SK-N-SH (cell line): ENCODE data around the gene CD40LG. TPM values are rescaled to one million over a fixed set of nuclear protein-coding genes. Genes with fewer than 3 reads are reported as not detected.

Source experiments
- CTCF ChIA-PET: fragments of 300-600, 350-600 bp; formaldehyde crosslinking; extraction: SDS; loops from one replicate; lab custom pipeline; 2021; lab: Yijun Ruan, JAX
- POLR2A ChIA-PET: fragments of 350-600 bp; sonication (Branson Sonifier 250); formaldehyde crosslinking; extraction: SDS; loops from one replicate; lab custom pipeline; 2020; ENCODE audit warnings: antibody characterized with exemption, inconsistent platforms; lab: Yijun Ruan, JAX
- DNase-seq: peaks from one replicate; pipeline ENCODE4 v3.0.0; 2012
- H2AFZ ChIP-seq: fragments of 200-600 bp; sonication (generic); 2 replicates; pipeline ENCODE4 v1.8.1; 2016; ENCODE audit warnings: antibody characterized with exemption, mild to moderate bottlenecking, low read depth
- H3F3A ChIP-seq: fragments of 200-600 bp; sonication (generic); replicated peaks from 2 replicates; pipeline ENCODE3; 2016; ENCODE audit warnings: antibody characterized with exemption, mild to moderate bottlenecking; ENCODE audit not compliant: insufficient read depth
- H3K27ac ChIP-seq, 2 experiments: fragments of 200-500 bp in 1 of 2; fragments of 200-600 bp in 1 of 2; sonication (Bioruptor generic) in 1 of 2; sonication (generic), shearing (Covaris generic) in 1 of 2; 2 replicates each; pipeline versions ENCODE4 v1.5.1 to v1.6.1; 2014 to 2016; ENCODE audit warnings: low read depth in 2 of 2, inconsistent platforms in 1 of 2, low read length in 1 of 2, mild to moderate bottlenecking in 1 of 2, mixed read lengths in 1 of 2
- H3K27me3 ChIP-seq: fragments of 200-600 bp; sonication (generic), shearing (Covaris generic); 2 replicates; pipeline ENCODE4 v1.6.1; 2016; ENCODE audit warnings: mixed run types; ENCODE audit not compliant: insufficient read depth
- H3K36me3 ChIP-seq, 2 experiments: fragments of 200-500 bp in 1 of 2; fragments of 200-600 bp in 1 of 2; sonication (Bioruptor generic) in 1 of 2; sonication (generic) in 1 of 2; replicated peaks in 1 of 2; 2 replicates each; pipeline versions ENCODE3 to v1.5.1; 2014 to 2016; ENCODE audit warnings: low read length in 1 of 2, mild to moderate bottlenecking in 1 of 2; ENCODE audit not compliant: insufficient read depth in 2 of 2, control insufficient read depth in 1 of 2
- H3K4me1 ChIP-seq, 2 experiments: fragments of 200-500 bp in 1 of 2; fragments of 200-600 bp in 1 of 2; sonication (Bioruptor generic) in 1 of 2; sonication (generic), shearing (Covaris generic) in 1 of 2; 2 replicates each; pipeline versions ENCODE4 v1.5.1 to v1.6.1; 2014 to 2016; ENCODE audit warnings: low read depth in 1 of 2, low read length in 1 of 2, mixed run types in 1 of 2; ENCODE audit not compliant: insufficient read depth in 2 of 2, control insufficient read depth in 1 of 2
- H3K4me2 ChIP-seq: fragments of 200-600 bp; sonication (generic), shearing (Covaris generic); 2 replicates; pipeline ENCODE4 v1.6.1; 2017; ENCODE audit warnings: mixed run types
- H3K4me3 ChIP-seq, 2 experiments: fragments of 200-500 bp in 1 of 2; fragments of 200-600 bp in 1 of 2; sonication (Bioruptor generic) in 1 of 2; sonication (generic), shearing (Covaris generic) in 1 of 2; 2 replicates each; pipeline versions ENCODE4 v1.5.1 to v1.8.1; 2014 to 2016; ENCODE audit warnings: low read depth in 2 of 2, inconsistent platforms in 1 of 2, low read length in 1 of 2, mild to moderate bottlenecking in 1 of 2, mixed read lengths in 1 of 2, moderate library complexity in 1 of 2
- H3K79me2 ChIP-seq: fragments of 200-600 bp; sonication (generic); 2 replicates; pipeline ENCODE4 v1.8.1; 2017; ENCODE audit warnings: mild to moderate bottlenecking; ENCODE audit not compliant: insufficient read depth
- H3K9ac ChIP-seq: fragments of 200-600 bp; sonication (generic); 2 replicates; pipeline ENCODE4 v1.6.1; 2017; ENCODE audit warnings: mixed run types
- H3K9me2 ChIP-seq: fragments of 200-600 bp; sonication (generic); 2 replicates; pipeline ENCODE4 v1.6.1; 2017; ENCODE audit warnings: mixed run types
- H3K9me3 ChIP-seq: fragments of 200-600 bp; sonication (generic); 2 replicates; pipeline ENCODE4 v1.6.1; 2017; ENCODE audit warnings: mixed run types, mild to moderate bottlenecking, moderate library complexity
- H4K20me1 ChIP-seq: fragments of 200-600 bp; sonication (generic); 2 replicates; pipeline ENCODE4 v1.6.1; 2017; ENCODE audit warnings: mild to moderate bottlenecking, mixed run types; ENCODE audit not compliant: insufficient read depth
- ELF1 ChIP-seq: IDR thresholded peaks from 2 replicates; pipeline ENCODE4 v1.4.0; 2012
- EP300 ChIP-seq, 2 experiments: IDR thresholded peaks; 2 replicates each; pipeline versions ENCODE4 v1.4.0 to v1.6.1; 2012; ENCODE audit warnings: borderline replicate concordance in 1 of 2, low read depth in 1 of 2, low read length in 1 of 2
- EZH2phosphoT487 ChIP-seq: fragments of 200-600 bp; sonication (generic); IDR thresholded peaks from 2 replicates; pipeline ENCODE4 v1.6.1; 2017; ENCODE audit warnings: low read depth, mixed run types, mild to moderate bottlenecking, antibody characterized with exemption, moderate library complexity, borderline replicate concordance
- FOSL2 ChIP-seq: IDR thresholded peaks from 2 replicates; pipeline ENCODE4 v1.4.0; 2012; ENCODE audit warnings: low read depth, mild to moderate bottlenecking, moderate library complexity, borderline replicate concordance
- FOXM1 ChIP-seq: IDR thresholded peaks from 2 replicates; pipeline ENCODE4 v1.4.0; 2012; ENCODE audit warnings: low read depth, mild to moderate bottlenecking
- GATA2 ChIP-seq: sonication (generic); formaldehyde crosslinking; IDR thresholded peaks from 2 replicates; pipeline ENCODE4 v1.5.0; 2020; ENCODE audit warnings: mild to moderate bottlenecking, missing genetic modification reagents
- PBX3 ChIP-seq: IDR thresholded peaks from 2 replicates; pipeline ENCODE4; 2012
- POLR2AphosphoS5 ChIP-seq: IDR thresholded peaks from 2 replicates; pipeline ENCODE4 v1.6.1; 2012; ENCODE audit warnings: low read depth, low read length
- REST ChIP-seq: IDR thresholded peaks from 2 replicates; pipeline ENCODE4 v1.6.1; 2012; ENCODE audit warnings: mild to moderate bottlenecking, low read depth, low read length, moderate library complexity
- RFX5 ChIP-seq: IDR thresholded peaks from 2 replicates; pipeline ENCODE4 v1.6.1; 2012; ENCODE audit warnings: mild to moderate bottlenecking, improper control_type of control experiment, low read length
- SIN3A ChIP-seq: IDR thresholded peaks from 2 replicates; pipeline ENCODE4 v1.6.1; 2012; ENCODE audit warnings: low read depth, mild to moderate bottlenecking, low read length, moderate library complexity, borderline replicate concordance
- SMC3 ChIP-seq: IDR thresholded peaks from 2 replicates; pipeline ENCODE4 v1.6.1; 2012; ENCODE audit warnings: low read depth, low read length, improper control_type of control experiment
- TAF1 ChIP-seq: IDR thresholded peaks from 2 replicates; pipeline ENCODE4 v1.6.1; 2012; ENCODE audit warnings: low read depth, mild to moderate bottlenecking, low read length, moderate library complexity, borderline replicate concordance
- TCF12 ChIP-seq: IDR thresholded peaks from 2 replicates; pipeline ENCODE4 v1.4.0; 2012
- TEAD4 ChIP-seq: IDR thresholded peaks from 2 replicates; pipeline ENCODE4 v1.4.0; 2012; ENCODE audit warnings: mild to moderate bottlenecking, borderline replicate concordance; ENCODE audit not compliant: insufficient read depth
- ZBTB33 ChIP-seq: IDR thresholded peaks from 2 replicates; pipeline ENCODE4 v1.4.0; 2012; ENCODE audit warnings: low read depth, borderline replicate concordance
- WGBS: methylation state at CpG from one replicate; pipeline ENCODE4 v1.1.6; 2017; ENCODE audit warnings: low lambda C conversion rate; 5-methylcytosine and 5-hydroxymethylcytosine counted together
- polyA plus RNA-seq, 3 experiments: library from polyadenylated mRNA; depleted of rRNA; stranded (reverse); fragments of >200 nt; gene quantifications; 2 replicates each; pipeline ENCODE4 v1.2.3, GENCODE V29; 2012

Gene CD40LG
- polyA plus RNA-seq, 1 of the 3 experiments (the other 2 are of a cell fraction): not detected

GRCh38 chrX:136636121-136636520, 11.8 kb upstream of the CD40LG start:
- TF ChIP-seq RFX5: no peak
- no peak for TF ChIP-seq ZBTB33
- TF ChIP-seq PBX3: no peak
- TF ChIP-seq EZH2phosphoT487: no peak
- no peak for TF ChIP-seq REST
- TF ChIP-seq SIN3A: no peak
- no peak for TF ChIP-seq SMC3
- TF ChIP-seq FOSL2: no peak
- no peak for TF ChIP-seq GATA2 (CRISPR knock-in tag)
- no peak for TF ChIP-seq TCF12
- TF ChIP-seq EP300 (IDR thresholded peaks at IDR 0.05; ENCODE audit: borderline replicate concordance in 1 of 2, low read depth in 1 of 2, low read length in 1 of 2): no peak
- TF ChIP-seq POLR2AphosphoS5: no peak
- TF ChIP-seq FOXM1: no peak
- TF ChIP-seq TEAD4: no peak
- no peak for TF ChIP-seq ELF1
- no peak for TF ChIP-seq TAF1
- H3K4me3 ChIP-seq: no peak overlapping the region
- no peak overlapping the region for H3K4me2 ChIP-seq
- no peaks in the 10 kb centered on the region for H3K36me3 ChIP-seq
- WGBS: 4% methylated on average over 2 of the region's 3 CpGs
- no peaks in the 10 kb centered on the region for H3K9me2 ChIP-seq
- H3K9ac ChIP-seq: no peak overlapping the region
- ChIA-PET POLR2A (no interaction called here), CTCF (interaction anchor here (1.6 kb wide), 1 partner anchor 608 kb away, joined by 4 read pairs; no protein-coding TSS in a partner anchor)
- no peaks in the 10 kb centered on the region for H3F3A ChIP-seq
- no peaks in the 10 kb centered on the region; a peak in 1 of 4 replicates for H3K4me1 ChIP-seq
- no peaks in the 10 kb centered on the region for H3K79me2 ChIP-seq
- no peaks in the 10 kb centered on the region for H3K9me3 ChIP-seq
- no peak for DNase-seq
- no peak overlapping the region for H3K27ac ChIP-seq
- H4K20me1 ChIP-seq: no peaks in the 10 kb centered on the region
- H3K27me3 ChIP-seq: peaks cover 3% of the 10 kb centered on the region; the same call in 1 of the 2 replicates
- no peak overlapping the region for H2AFZ ChIP-seq
